GM10847 (cell line): Measurements from ENCODE around the gene NAPA.
A peak's percentile ranks its signal among the peaks of the same experiment; 100 is the strongest.

Source experiments
- POLR2A ChIP-seq: IDR thresholded peaks from 2 replicates; pipeline ENCODE4 v1.6.1; 2011; ENCODE audit not compliant: insufficient read length; ENCODE audit errors: extremely low read depth

NAPA gene

GRCh38 chr19:47514869-47515588 lies at the start of gene NAPA:
Gene NAPA (minus strand): TSS chr19:47515063. CDS start chr19:47514940, 123 bp downstream.
- peak; percentile 85 for TF ChIP-seq POLR2A

- no peak for TF ChIP-seq POLR2A
Observed at GRCh38 chr19:47564081-47564480, 49.2 kb upstream of the NAPA start.

- no peak for TF ChIP-seq POLR2A
Observed at GRCh38 chr19:47561440-47562057, 46.7 kb upstream of the NAPA start.

GRCh38 chr19:47560999-47561398 lies 46.1 kb upstream of the NAPA start:
- no peak for TF ChIP-seq POLR2A

GRCh38 chr19:47550129-47550528 lies 35.3 kb upstream of the NAPA start:
- TF ChIP-seq POLR2A = no peak

- TF ChIP-seq POLR2A = no peak
Observed at GRCh38 chr19:47549261-47549862, 34.5 kb upstream of the NAPA start.

- TF ChIP-seq POLR2A = no peak
Observed at GRCh38 chr19:47547199-47547598, 32.3 kb upstream of the NAPA start.

- no peak for TF ChIP-seq POLR2A
Observed at GRCh38 chr19:47545061-47545948, 30.4 kb upstream of the NAPA start.

- no peak for TF ChIP-seq POLR2A
Observed at GRCh38 chr19:47544476-47544875, 29.6 kb upstream of the NAPA start.

- no peak for TF ChIP-seq POLR2A
Observed at GRCh38 chr19:47544075-47544474, 29.2 kb upstream of the NAPA start.

- no peak for TF ChIP-seq POLR2A
Observed at GRCh38 chr19:47542030-47542475, 27.2 kb upstream of the NAPA start.

- no peak for TF ChIP-seq POLR2A
Observed at GRCh38 chr19:47541518-47541917, 26.7 kb upstream of the NAPA start.

GRCh38 chr19:47540748-47541147 lies 25.9 kb upstream of the NAPA start:
- TF ChIP-seq POLR2A = no peak

GRCh38 chr19:47539747-47540311 lies 25.0 kb upstream of the NAPA start:
- TF ChIP-seq POLR2A = no peak

GRCh38 chr19:47538812-47539211 lies 23.9 kb upstream of the NAPA start:
- TF ChIP-seq POLR2A = no peak
